Progenitor cell of endocrine pancreas (in vitro differentiated cells): Measurements from ENCODE around the gene KLKB1. TPM values are rescaled to one million over a fixed set of nuclear protein-coding genes. Genes with fewer than 3 reads are reported as not detected.

Experiments
- DNase-seq: peaks from one replicate; pipeline ENCODE4 v3.0.0; 2021; ENCODE audit warnings: low spot score; ENCODE audit not compliant: unreplicated experiment
- H3K27ac Mint-ChIP-seq: 2 replicates; pipeline ENCODE4 v1.8.0; 2021; ENCODE audit warnings: mild to moderate bottlenecking, moderate library complexity, mixed read lengths
- H3K27me3 Mint-ChIP-seq: 2 replicates; pipeline ENCODE4 v1.8.0; 2021; ENCODE audit warnings: mixed read lengths
- H3K36me3 Mint-ChIP-seq: 2 replicates; pipeline ENCODE4 v1.8.0; 2022; ENCODE audit warnings: mixed read lengths; ENCODE audit not compliant: insufficient read depth
- H3K4me1 Mint-ChIP-seq: 2 replicates; pipeline ENCODE4 v1.8.0; 2021; ENCODE audit warnings: low read depth, mixed read lengths
- H3K4me3 Mint-ChIP-seq: 2 replicates; pipeline ENCODE4 v1.8.0; 2021; ENCODE audit warnings: low read depth, mild to moderate bottlenecking, moderate library complexity, mixed read lengths
- H3K9me3 Mint-ChIP-seq: 2 replicates; pipeline ENCODE4 v1.8.0; 2021; ENCODE audit warnings: low read depth, mixed read lengths
- CTCF ChIP-seq: fragments of 200-600 bp; sonication (generic); IDR thresholded peaks from one replicate; pipeline ENCODE4 v1.5.0; 2021; ENCODE audit warnings: antibody characterized with exemption, mild to moderate bottlenecking; ENCODE audit not compliant: unreplicated experiment
- total RNA-seq: library from RNA; stranded (reverse); gene quantifications from 2 replicates; pipeline ENCODE4 v1.2.1, GENCODE V29; 2021

The KLKB1 gene
- total RNA-seq, 1 donor from 2014 or later = not detected

DNA sequence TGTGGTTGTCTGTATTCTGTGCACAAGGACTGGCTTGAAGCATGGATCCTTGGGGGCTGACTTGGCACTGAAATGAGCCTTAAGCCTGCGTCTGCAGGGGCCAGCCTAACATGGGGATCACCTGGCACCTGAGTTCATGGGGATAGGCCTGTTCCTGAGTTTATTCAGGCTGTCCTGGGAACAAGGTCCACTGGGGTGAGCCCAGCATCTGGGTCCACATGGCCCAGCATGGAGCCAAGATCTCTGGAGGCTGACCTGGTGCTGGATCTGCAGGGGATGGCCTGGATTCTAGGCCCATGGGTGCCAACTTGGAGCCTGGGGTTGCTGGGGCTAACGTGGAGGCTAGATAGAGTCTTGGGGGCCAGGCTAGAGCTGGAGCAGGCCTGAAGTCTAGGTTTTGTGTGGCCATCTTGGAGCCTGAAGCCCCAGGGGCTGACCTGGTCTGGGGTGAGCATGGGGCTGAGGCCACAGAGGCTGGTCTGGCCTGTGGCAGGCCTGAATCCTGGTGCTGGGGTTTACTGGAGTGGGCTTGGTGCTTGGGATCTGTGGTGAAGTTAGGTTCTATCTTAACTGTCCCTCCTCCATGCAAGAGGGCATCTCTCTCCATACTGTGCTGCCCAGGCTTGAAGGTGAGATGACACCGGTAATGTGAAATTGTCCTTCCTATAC, 652 bp upstream of the KLKB1 start:
- no peak overlapping the region for H3K4me3 Mint-ChIP-seq

DNA sequence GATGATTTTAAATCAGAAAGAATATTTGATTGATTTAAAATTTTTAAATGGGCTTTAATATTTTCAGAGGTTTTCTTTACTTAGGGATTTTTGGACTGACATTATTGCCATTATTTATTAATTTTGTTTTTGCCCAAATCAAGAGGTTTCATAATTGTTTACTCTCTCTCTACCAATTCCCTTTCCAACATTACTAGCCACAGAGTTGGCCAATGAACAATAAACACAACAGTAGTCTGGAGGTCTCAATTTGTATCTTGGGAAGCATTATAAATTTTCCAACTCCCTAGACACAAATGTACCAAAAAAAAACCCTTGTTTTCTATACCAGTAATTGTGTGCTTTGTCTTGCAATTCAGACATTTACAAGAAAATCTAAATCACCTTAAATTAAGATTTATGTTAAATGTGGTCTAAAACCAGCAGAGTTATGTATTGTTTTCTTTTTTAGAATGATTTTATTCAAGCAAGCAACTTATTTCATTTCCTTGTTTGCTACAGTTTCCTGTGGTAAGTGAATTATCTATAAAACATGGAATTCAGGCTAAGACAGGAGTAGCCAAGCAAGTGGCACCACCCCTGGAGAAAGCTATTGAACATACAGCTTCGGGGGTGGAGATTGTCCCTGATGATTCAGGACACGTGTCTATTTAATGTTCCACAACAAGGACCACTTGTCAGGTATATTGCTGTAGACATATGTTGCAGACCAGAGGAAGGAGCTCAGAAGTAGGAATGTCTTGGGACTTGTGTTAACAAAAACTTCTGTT, 622 bp downstream of the KLKB1 start:
- no peak for DNase-seq
- H3K9me3 Mint-ChIP-seq = peaks cover 20% of the 10 kb centered on the region
- H3K27ac Mint-ChIP-seq = no peak overlapping the region
- TF ChIP-seq CTCF = no peak
- no peaks in the 10 kb centered on the region for H3K27me3 Mint-ChIP-seq
- no peaks in the 10 kb centered on the region for H3K4me1 Mint-ChIP-seq
- H3K36me3 Mint-ChIP-seq = peaks cover 5% of the 10 kb centered on the region
- no peak overlapping the region for H3K4me3 Mint-ChIP-seq

More for the DNA sequence above, 652 bp upstream of the KLKB1 start:
- Mint-ChIP-seq H3K27ac (no peak overlapping the region), H3K9me3 (peaks cover 20% of the 10 kb centered on the region), H3K4me1 (no peaks in the 10 kb centered on the region), H3K27me3 (no peaks in the 10 kb centered on the region), H3K36me3 (peaks cover 5% of the 10 kb centered on the region)
- DNase-seq = no peak
- TF ChIP-seq CTCF = no peak

GRCh38 chr4:186228514-186228894, 1.2 kb downstream of the KLKB1 start:
- no peaks in the 10 kb centered on the region for H3K4me1 Mint-ChIP-seq
- H3K27ac Mint-ChIP-seq = no peak overlapping the region
- peaks cover 16% of the 10 kb centered on the region for H3K9me3 Mint-ChIP-seq
- H3K4me3 Mint-ChIP-seq = no peak overlapping the region
- TF ChIP-seq CTCF = no peak
- no peaks in the 10 kb centered on the region for H3K27me3 Mint-ChIP-seq
- no peak for DNase-seq
- peaks cover 5% of the 10 kb centered on the region for H3K36me3 Mint-ChIP-seq

DNA sequence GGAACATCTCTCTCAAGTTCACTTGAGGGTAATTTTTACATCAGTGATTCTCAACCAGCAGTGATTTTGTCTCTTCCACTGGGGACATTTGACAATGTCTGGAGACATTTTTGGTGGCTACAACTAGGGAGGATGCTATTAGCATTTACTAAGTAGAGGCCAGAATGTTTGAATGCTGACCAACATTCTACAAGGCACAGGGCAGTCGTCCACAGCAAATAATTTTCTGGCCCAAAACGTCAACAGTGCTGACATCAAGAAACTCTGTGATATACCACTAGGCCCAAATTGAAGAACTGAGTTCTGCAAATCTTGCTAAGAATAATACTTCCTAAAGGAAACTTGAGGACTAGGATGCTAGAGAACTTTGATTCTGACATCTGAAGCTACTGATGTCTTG, 7.1 kb downstream of the KLKB1 start:
- Mint-ChIP-seq H3K27ac (no peak overlapping the region), H3K27me3 (no peaks in the 10 kb centered on the region), H3K4me3 (no peak overlapping the region), H3K9me3 (no peaks in the 10 kb centered on the region), H3K4me1 (peaks cover 2% of the 10 kb centered on the region), H3K36me3 (no peaks in the 10 kb centered on the region)
- DNase-seq = no peak
- TF ChIP-seq CTCF = no peak

DNA sequence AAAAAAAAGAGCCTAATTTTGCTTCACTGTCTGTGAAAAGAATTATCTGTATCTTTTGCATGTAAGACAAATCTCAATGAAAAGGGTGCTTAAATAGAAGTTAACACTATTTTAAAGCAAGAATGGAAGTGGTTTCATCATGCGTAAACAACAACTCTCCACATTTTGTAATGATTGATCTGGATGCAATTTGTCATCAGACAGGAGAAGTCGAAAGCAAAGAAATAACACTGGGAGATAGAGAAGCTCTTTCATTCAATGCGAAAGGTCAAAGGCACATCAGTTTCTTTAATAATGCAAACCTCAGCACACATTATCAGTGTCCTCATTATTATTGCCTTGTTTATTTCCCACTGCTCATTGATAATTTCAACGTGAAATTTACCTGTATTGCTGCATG, 8.8 kb downstream of the KLKB1 start:
- Mint-ChIP-seq H3K27ac (no peak overlapping the region), H3K9me3 (no peaks in the 10 kb centered on the region), H3K36me3 (no peaks in the 10 kb centered on the region), H3K4me3 (no peak overlapping the region), H3K4me1 (peaks cover 2% of the 10 kb centered on the region), H3K27me3 (no peaks in the 10 kb centered on the region)
- DNase-seq = no peak
- TF ChIP-seq CTCF = no peak
